GM12891 (cell line): ENCODE results near the gene ZNF618.

Experiments
- PAX5 ChIP-seq: IDR thresholded peaks from 2 replicates; pipeline ENCODE4 v1.6.1; 2011; ENCODE audit warnings: low read length, moderate library complexity, mild to moderate bottlenecking; ENCODE audit not compliant: insufficient read depth, severe bottlenecking
- POLR2A ChIP-seq: IDR thresholded peaks from 2 replicates; pipeline ENCODE4 v1.6.1; 2011; ENCODE audit warnings: low read depth, low read length, control low read depth
- POLR2AphosphoS5 ChIP-seq: IDR thresholded peaks from 2 replicates; pipeline ENCODE4 v1.6.1; 2011; ENCODE audit warnings: low read depth, low read length, control low read depth
- POU2F2 ChIP-seq: IDR thresholded peaks from 2 replicates; pipeline ENCODE4 v1.6.1; 2011; ENCODE audit warnings: low read depth, mild to moderate bottlenecking, control low read depth, low read length, moderate library complexity
- SPI1 ChIP-seq: IDR thresholded peaks from 2 replicates; pipeline ENCODE4 v1.6.1; 2011; ENCODE audit warnings: low read depth, low read length, control low read depth
- TAF1 ChIP-seq: IDR thresholded peaks from 2 replicates; pipeline ENCODE4 v1.6.1; 2011; ENCODE audit warnings: low read depth, low read length, control low read depth

- TF ChIP-seq POLR2A (no peak), PAX5 (no peak), POLR2AphosphoS5 (no peak), TAF1 (no peak), SPI1 (no peak), POU2F2 (no peak)
Observed at GRCh38 chr9:113998525-113999255, 122.6 kb downstream of the ZNF618 start.
